ENCODE measurements around the gene SLC28A1.

DNA sequence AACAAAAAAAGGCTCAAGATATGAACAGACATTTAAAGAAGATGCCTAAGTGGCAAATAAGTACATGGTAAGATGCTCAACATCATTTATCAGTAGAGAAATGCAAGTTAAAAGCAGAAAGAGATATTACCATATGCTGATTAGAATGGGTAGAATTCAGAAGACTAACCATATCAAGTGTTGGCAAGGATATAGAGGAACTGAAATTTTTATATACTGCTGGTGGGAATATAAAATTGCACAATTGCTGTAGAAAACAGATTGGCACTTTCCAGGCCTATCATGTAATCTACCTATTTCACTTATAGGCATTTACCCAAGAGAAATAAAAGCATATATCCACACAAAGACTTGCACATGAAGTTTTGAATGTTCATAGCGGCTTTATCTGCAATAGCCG is 17.1 kb downstream of the SLC28A1 start:
- TF ChIP-seq, protein P1, sequence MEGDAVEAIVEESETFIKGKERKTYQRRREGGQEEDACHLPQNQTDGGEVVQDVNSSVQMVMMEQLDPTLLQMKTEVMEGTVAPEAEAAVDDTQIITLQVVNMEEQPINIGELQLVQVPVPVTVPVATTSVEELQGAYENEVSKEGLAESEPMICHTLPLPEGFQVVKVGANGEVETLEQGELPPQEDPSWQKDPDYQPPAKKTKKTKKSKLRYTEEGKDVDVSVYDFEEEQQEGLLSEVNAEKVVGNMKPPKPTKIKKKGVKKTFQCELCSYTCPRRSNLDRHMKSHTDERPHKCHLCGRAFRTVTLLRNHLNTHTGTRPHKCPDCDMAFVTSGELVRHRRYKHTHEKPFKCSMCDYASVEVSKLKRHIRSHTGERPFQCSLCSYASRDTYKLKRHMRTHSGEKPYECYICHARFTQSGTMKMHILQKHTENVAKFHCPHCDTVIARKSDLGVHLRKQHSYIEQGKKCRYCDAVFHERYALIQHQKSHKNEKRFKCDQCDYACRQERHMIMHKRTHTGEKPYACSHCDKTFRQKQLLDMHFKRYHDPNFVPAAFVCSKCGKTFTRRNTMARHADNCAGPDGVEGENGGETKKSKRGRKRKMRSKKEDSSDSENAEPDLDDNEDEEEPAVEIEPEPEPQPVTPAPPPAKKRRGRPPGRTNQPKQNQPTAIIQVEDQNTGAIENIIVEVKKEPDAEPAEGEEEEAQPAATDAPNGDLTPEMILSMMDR (IDR thresholded peaks at IDR 0.05): no peak
- TF ChIP-seq POLR2A (IDR thresholded peaks at IDR 0.05): no peak
